Loucy (cell line): Measurements from ENCODE around the gene CCM2.

ENCODE experiments used
- EZH2phosphoT487 ChIP-seq: fragments of 200-600 bp; IDR thresholded peaks from 2 replicates; pipeline ENCODE4 v1.6.1; 2018; ENCODE audit warnings: antibody characterized with exemption, mild to moderate bottlenecking, moderate library complexity, borderline replicate concordance
- TF ChIP-seq, protein P1 (sequence below): fragments of 200-600 bp; sonication (generic); conservative IDR thresholded peaks from 2 replicates; pipeline ENCODE4 v1.5.1; 2014; ENCODE audit warnings: mild to moderate bottlenecking, antibody characterized with exemption, low read length

DNA sequence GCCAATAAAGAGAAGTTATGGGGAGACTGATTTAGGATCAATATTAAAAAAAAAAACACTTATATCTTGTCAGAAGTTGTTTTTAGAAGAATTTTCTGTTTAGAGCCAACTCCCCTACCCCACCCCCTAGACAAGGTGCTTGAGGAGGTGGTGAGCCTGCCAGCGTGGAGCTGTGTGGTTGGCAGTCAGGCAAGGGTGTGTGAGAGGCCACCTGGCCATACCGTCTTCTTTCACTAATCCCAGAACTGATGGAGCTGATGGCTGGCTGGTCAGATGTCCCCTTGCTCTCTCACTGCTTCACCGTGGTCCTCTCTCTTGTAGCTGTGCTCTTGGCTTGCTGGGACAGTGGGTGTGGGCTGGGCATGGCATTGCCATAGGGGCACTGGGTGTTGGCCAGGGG is 54.4 kb downstream of the CCM2 start:
- TF ChIP-seq, protein P1, sequence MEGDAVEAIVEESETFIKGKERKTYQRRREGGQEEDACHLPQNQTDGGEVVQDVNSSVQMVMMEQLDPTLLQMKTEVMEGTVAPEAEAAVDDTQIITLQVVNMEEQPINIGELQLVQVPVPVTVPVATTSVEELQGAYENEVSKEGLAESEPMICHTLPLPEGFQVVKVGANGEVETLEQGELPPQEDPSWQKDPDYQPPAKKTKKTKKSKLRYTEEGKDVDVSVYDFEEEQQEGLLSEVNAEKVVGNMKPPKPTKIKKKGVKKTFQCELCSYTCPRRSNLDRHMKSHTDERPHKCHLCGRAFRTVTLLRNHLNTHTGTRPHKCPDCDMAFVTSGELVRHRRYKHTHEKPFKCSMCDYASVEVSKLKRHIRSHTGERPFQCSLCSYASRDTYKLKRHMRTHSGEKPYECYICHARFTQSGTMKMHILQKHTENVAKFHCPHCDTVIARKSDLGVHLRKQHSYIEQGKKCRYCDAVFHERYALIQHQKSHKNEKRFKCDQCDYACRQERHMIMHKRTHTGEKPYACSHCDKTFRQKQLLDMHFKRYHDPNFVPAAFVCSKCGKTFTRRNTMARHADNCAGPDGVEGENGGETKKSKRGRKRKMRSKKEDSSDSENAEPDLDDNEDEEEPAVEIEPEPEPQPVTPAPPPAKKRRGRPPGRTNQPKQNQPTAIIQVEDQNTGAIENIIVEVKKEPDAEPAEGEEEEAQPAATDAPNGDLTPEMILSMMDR: no peak
- TF ChIP-seq EZH2phosphoT487: no peak
